Mesendoderm (in vitro differentiated cells): ENCODE data around the gene FOXE3.

Source experiments
- DNase-seq: peaks from one replicate; pipeline ENCODE4 v3.0.0; 2013
- H2AK5ac ChIP-seq: 2 replicates; pipeline ENCODE4 v1.6.1; 2013; ENCODE audit warnings: low read length, inconsistent platforms
- H2BK120ac ChIP-seq: 2 replicates; pipeline ENCODE4 v1.6.1; 2013; ENCODE audit warnings: low read depth, mild to moderate bottlenecking, low read length, moderate library complexity, mixed read lengths
- H2BK15ac ChIP-seq: replicated peaks from 2 replicates; pipeline ENCODE4 v1.6.1; 2013; ENCODE audit warnings: low read depth, mild to moderate bottlenecking, moderate library complexity
- H2BK5ac ChIP-seq: 2 replicates; pipeline ENCODE4 v1.6.1; 2013; ENCODE audit warnings: low read length, inconsistent platforms
- H3K18ac ChIP-seq: 2 replicates; pipeline ENCODE4 v1.6.1; 2013; ENCODE audit warnings: mild to moderate bottlenecking, low read length, mixed read lengths
- H3K23ac ChIP-seq: one replicate; pipeline ENCODE4 v1.6.1; 2013; ENCODE audit warnings: low read length
- H3K27ac ChIP-seq: 2 replicates; pipeline ENCODE4 v1.5.1; 2013; ENCODE audit warnings: low read depth, mild to moderate bottlenecking, inconsistent platforms, low read length, moderate library complexity
- H3K27me3 ChIP-seq: 2 replicates; pipeline ENCODE4 v1.6.1; 2013; ENCODE audit warnings: low read length, control low read depth, mild to moderate bottlenecking, inconsistent platforms; ENCODE audit not compliant: insufficient read depth, poor library complexity
- H3K36me3 ChIP-seq: 2 replicates; pipeline ENCODE4 v1.6.1; 2013; ENCODE audit warnings: low read length, inconsistent platforms; ENCODE audit not compliant: control insufficient read depth, insufficient read depth
- H3K4ac ChIP-seq: one replicate; pipeline ENCODE4 v1.6.1; 2013; ENCODE audit warnings: low read depth, mild to moderate bottlenecking, low read length, moderate library complexity
- H3K4me1 ChIP-seq: 2 replicates; pipeline ENCODE4 v1.6.1; 2013; ENCODE audit warnings: low read depth, low read length, inconsistent platforms; ENCODE audit not compliant: control insufficient read depth
- H3K4me2 ChIP-seq: 2 replicates; pipeline ENCODE4 v1.6.1; 2013; ENCODE audit warnings: low read length
- H3K4me3 ChIP-seq: 2 replicates; pipeline ENCODE4 v1.5.1; 2013; ENCODE audit warnings: mild to moderate bottlenecking, low read length
- H3K56ac ChIP-seq: one replicate; pipeline ENCODE4 v1.6.1; 2013; ENCODE audit warnings: low read length
- H3K79me1 ChIP-seq: 2 replicates; pipeline ENCODE4 v1.6.1; 2013; ENCODE audit warnings: low read length, inconsistent platforms
- H3K79me2 ChIP-seq: 2 replicates; pipeline ENCODE4 v1.6.1; 2013; ENCODE audit warnings: mild to moderate bottlenecking, low read length; ENCODE audit not compliant: control insufficient read depth, insufficient read depth
- H3K9ac ChIP-seq: 2 replicates; pipeline ENCODE4 v1.6.1; 2013; ENCODE audit warnings: low read length, inconsistent platforms
- H4K5ac ChIP-seq: one replicate; pipeline ENCODE4 v1.6.1; 2013; ENCODE audit warnings: low read length
- H4K8ac ChIP-seq: one replicate; pipeline ENCODE4 v1.6.1; 2013; ENCODE audit warnings: low read depth, mild to moderate bottlenecking, control low read depth, low read length, moderate library complexity
- WGBS: extraction: QIAGEN DNeasy Blood & Tissue Kit; methylation state at CpG from one replicate; pipeline ENCODE4 v1.1.7; 2013; ENCODE audit warnings: low lambda C conversion rate, missing lambda C conversion rate; ENCODE audit not compliant: insufficient coverage; ENCODE audit errors: extremely low coverage; 5-methylcytosine and 5-hydroxymethylcytosine counted together

Gene FOXE3

GRCh38 chr1:47399138-47399845 lies 16.8 kb upstream of the FOXE3 start:
- Histone ChIP-seq H3K4ac (no peak overlapping the region), H3K4me1 (no peaks in the 10 kb centered on the region), H3K23ac (no peak overlapping the region), H2BK15ac (no peak overlapping the region), H4K8ac (no peak overlapping the region), H3K18ac (no peak overlapping the region), H3K27me3 (no peaks in the 10 kb centered on the region), H3K9ac (no peak overlapping the region), H2AK5ac (no peak overlapping the region), H3K27ac (no peak overlapping the region), H3K36me3 (no peaks in the 10 kb centered on the region), H2BK120ac (no peak overlapping the region), H2BK5ac (no peak overlapping the region), H3K79me1 (no peaks in the 10 kb centered on the region), H4K5ac (no peak overlapping the region), H3K79me2 (no peaks in the 10 kb centered on the region), H3K56ac (no peak overlapping the region), H3K4me3 (no peak overlapping the region), H3K4me2 (no peak overlapping the region)
- DNase-seq: no peak
- WGBS: no CpG with 5 or more reads among the region's 4 CpGs

GRCh38 chr1:47399846-47400155 lies 16.3 kb upstream of the FOXE3 start:
- H3K27me3 ChIP-seq: no peaks in the 10 kb centered on the region
- H3K27ac ChIP-seq: no peak overlapping the region
- H2BK15ac ChIP-seq: no peak overlapping the region
- H3K79me2 ChIP-seq: no peaks in the 10 kb centered on the region
- H3K79me1 ChIP-seq: no peaks in the 10 kb centered on the region
- H3K4me3 ChIP-seq: no peak overlapping the region
- DNase-seq: no peak
- H3K9ac ChIP-seq: no peak overlapping the region
- no peak overlapping the region for H3K4me2 ChIP-seq
- no peak overlapping the region for H2AK5ac ChIP-seq
- H3K4me1 ChIP-seq: no peaks in the 10 kb centered on the region
- no peak overlapping the region for H3K56ac ChIP-seq
- H4K5ac ChIP-seq: no peak overlapping the region
- no peak overlapping the region for H2BK120ac ChIP-seq
- H3K23ac ChIP-seq: no peak overlapping the region
- H4K8ac ChIP-seq: no peak overlapping the region
- H2BK5ac ChIP-seq: no peak overlapping the region
- no peak overlapping the region for H3K18ac ChIP-seq
- no peaks in the 10 kb centered on the region for H3K36me3 ChIP-seq
- no CpG with 5 or more reads among the region's 4 CpGs for WGBS
- H3K4ac ChIP-seq: no peak overlapping the region

GRCh38 chr1:47401761-47402160 lies 14.3 kb upstream of the FOXE3 start:
- no peaks in the 10 kb centered on the region for H3K36me3 ChIP-seq
- WGBS: no CpG with 5 or more reads among the region's 4 CpGs
- no peaks in the 10 kb centered on the region for H3K79me2 ChIP-seq
- no peaks in the 10 kb centered on the region for H3K79me1 ChIP-seq
- no peak overlapping the region for H2BK120ac ChIP-seq
- no peak overlapping the region for H3K18ac ChIP-seq
- no peak for DNase-seq
- no peak overlapping the region for H3K56ac ChIP-seq
- H3K27ac ChIP-seq: no peak overlapping the region
- H2AK5ac ChIP-seq: no peak overlapping the region
- no peak overlapping the region for H2BK5ac ChIP-seq
- no peaks in the 10 kb centered on the region for H3K4me1 ChIP-seq
- H3K4me3 ChIP-seq: no peak overlapping the region
- no peak overlapping the region for H3K4ac ChIP-seq
- H3K4me2 ChIP-seq: no peak overlapping the region
- H4K5ac ChIP-seq: no peak overlapping the region
- no peaks in the 10 kb centered on the region for H3K27me3 ChIP-seq
- no peak overlapping the region for H2BK15ac ChIP-seq
- no peak overlapping the region for H3K23ac ChIP-seq
- H3K9ac ChIP-seq: no peak overlapping the region
- H4K8ac ChIP-seq: no peak overlapping the region

DNA sequence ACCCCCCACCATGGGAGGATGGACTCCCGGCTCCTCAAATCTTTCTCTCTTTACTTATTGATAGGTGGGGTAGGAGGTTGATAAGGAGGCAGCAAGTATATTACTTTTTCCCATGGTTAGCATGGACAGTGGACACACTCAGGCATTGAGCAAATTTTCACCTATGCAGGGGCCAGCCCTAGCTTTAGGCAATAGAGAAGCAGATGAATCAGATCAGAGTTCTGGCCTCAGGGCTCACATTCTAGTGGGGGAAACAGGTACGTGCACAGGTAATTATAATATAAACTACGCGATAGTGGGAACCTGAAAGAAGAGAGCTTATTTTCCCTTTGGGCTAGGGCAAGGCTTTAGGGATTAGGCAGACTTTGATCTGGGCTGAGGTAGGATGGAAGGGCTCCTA lies 13.5 kb upstream of the FOXE3 start:
- Histone ChIP-seq H3K9ac (no peak overlapping the region), H3K27me3 (no peaks in the 10 kb centered on the region), H3K79me1 (no peaks in the 10 kb centered on the region), H3K4me2 (no peak overlapping the region), H3K56ac (no peak overlapping the region), H3K23ac (no peak overlapping the region), H3K79me2 (no peaks in the 10 kb centered on the region), H2AK5ac (no peak overlapping the region), H3K4me1 (no peaks in the 10 kb centered on the region), H3K27ac (no peak overlapping the region), H4K8ac (no peak overlapping the region), H4K5ac (no peak overlapping the region), H2BK120ac (no peak overlapping the region), H3K18ac (no peak overlapping the region), H3K36me3 (no peaks in the 10 kb centered on the region), H2BK15ac (no peak overlapping the region), H3K4me3 (no peak overlapping the region), H3K4ac (no peak overlapping the region), H2BK5ac (no peak overlapping the region)
- WGBS: no CpG with 5 or more reads among the region's 4 CpGs
- no peak for DNase-seq

GRCh38 chr1:47403321-47403910 lies 12.7 kb upstream of the FOXE3 start:
- H3K18ac ChIP-seq: no peak overlapping the region
- no peak overlapping the region for H3K4me2 ChIP-seq
- H3K36me3 ChIP-seq: no peaks in the 10 kb centered on the region
- no peak overlapping the region for H2BK120ac ChIP-seq
- H2BK5ac ChIP-seq: no peak overlapping the region
- no peak overlapping the region for H3K4me3 ChIP-seq
- no peak overlapping the region for H3K9ac ChIP-seq
- H3K56ac ChIP-seq: no peak overlapping the region
- no peaks in the 10 kb centered on the region for H3K27me3 ChIP-seq
- no peak overlapping the region for H4K5ac ChIP-seq
- no peak overlapping the region for H3K27ac ChIP-seq
- no CpG with 5 or more reads among the region's 4 CpGs for WGBS
- no peak overlapping the region for H2AK5ac ChIP-seq
- no peak overlapping the region for H2BK15ac ChIP-seq
- no peak overlapping the region for H3K4ac ChIP-seq
- no peaks in the 10 kb centered on the region for H3K79me2 ChIP-seq
- no peaks in the 10 kb centered on the region for H3K79me1 ChIP-seq
- H4K8ac ChIP-seq: no peak overlapping the region
- H3K4me1 ChIP-seq: no peaks in the 10 kb centered on the region
- H3K23ac ChIP-seq: no peak overlapping the region
- DNase-seq: no peak

DNA sequence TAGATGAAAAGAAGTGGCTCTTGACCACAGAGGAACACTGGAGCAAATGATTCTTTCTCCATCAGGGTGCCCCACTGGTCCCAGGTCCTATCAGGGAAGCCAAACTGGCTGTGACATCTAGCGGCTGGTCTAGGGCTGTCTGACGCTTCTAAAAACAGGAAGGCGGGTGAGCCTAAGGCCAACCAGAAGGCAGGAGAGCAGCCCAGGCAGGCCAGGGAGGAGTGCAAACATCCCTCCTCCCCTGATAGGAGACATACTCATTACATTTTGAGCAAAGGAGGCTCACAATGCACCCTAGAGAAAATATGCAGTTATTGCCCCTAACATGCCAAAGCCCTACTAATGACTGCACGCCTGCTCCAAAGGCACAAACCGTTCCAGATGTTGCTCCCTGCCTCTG lies 10.4 kb upstream of the FOXE3 start:
- Histone ChIP-seq H3K27ac (no peak overlapping the region), H3K9ac (no peak overlapping the region), H3K27me3 (no peaks in the 10 kb centered on the region), H3K4me1 (no peaks in the 10 kb centered on the region), H2BK15ac (no peak overlapping the region), H4K8ac (no peak overlapping the region), H3K4me3 (no peak overlapping the region), H3K56ac (no peak overlapping the region), H3K36me3 (no peaks in the 10 kb centered on the region), H3K4me2 (no peak overlapping the region), H4K5ac (no peak overlapping the region), H3K79me1 (no peaks in the 10 kb centered on the region), H3K4ac (no peak overlapping the region), H3K79me2 (no peaks in the 10 kb centered on the region), H2BK5ac (no peak overlapping the region), H2AK5ac (no peak overlapping the region), H2BK120ac (no peak overlapping the region), H3K23ac (no peak overlapping the region), H3K18ac (no peak overlapping the region)
- DNase-seq: peak; percentile 45
- WGBS: no CpG with 5 or more reads among the region's 5 CpGs
